GM12878 (cell line): ENCODE results near the gene TACC2. TPM values are rescaled to one million over a fixed set of nuclear protein-coding genes. Genes with fewer than 3 reads are reported as not detected.

ENCODE experiments used
- ATAC-seq: fragments of 200-7000 bp; cut with Tn5 transposase; 3 replicates; pipeline ENCODE4 v1.9.1; 2020; ENCODE audit warnings: mild to moderate bottlenecking, moderate library complexity
- BruUV-seq: library from RNA; stranded (reverse); fragments of 400-500 nt; replicated peaks from 2 replicates; lab custom pipeline; 2021; lab: Mats Ljungman, UMichigan
- CTCF ChIA-PET: fragments of 300-600 bp; sonication (Branson Sonifier 250); formaldehyde crosslinking; extraction: SDS; loops from one replicate; lab custom pipeline; 2021; ENCODE audit warnings: inconsistent platforms; lab: Yijun Ruan, JAX
- POLR2A ChIA-PET: fragments of 350-600 bp; formaldehyde crosslinking; extraction: SDS; loops from one replicate; lab custom pipeline; 2021; ENCODE audit warnings: inconsistent platforms; lab: Charles Lee
- RAD21 ChIA-PET: fragments of 300-600 bp; sonication (Branson Sonifier 250); formaldehyde crosslinking; loops from one replicate; lab custom pipeline; 2023; ENCODE audit warnings: antibody characterized with exemption; ENCODE audit not compliant: unreplicated experiment; lab: Charles Lee
- SMC1A ChIA-PET: fragments of 300-600 bp; sonication (Branson Sonifier 250); formaldehyde crosslinking; loops from one replicate; lab custom pipeline; 2023; ENCODE audit not compliant: unreplicated experiment, uncharacterized antibody; lab: Charles Lee
- DNase-seq: peaks from one replicate; pipeline ENCODE4 v3.0.0-alpha.2; 2011; ENCODE audit warnings: low read depth, low spot score
- FAIRE-seq: peaks from 3 replicates; lab custom pipeline; 2011; peaks lifted over from hg19 to GRCh38; lab: Jason Lieb, UNC
- H2AFZ ChIP-seq: 2 replicates; pipeline ENCODE4 v1.6.0; 2011; ENCODE audit warnings: low read depth, low read length, control low read depth; ENCODE audit not compliant: control insufficient read depth
- H3K27ac ChIP-seq: 2 replicates; pipeline ENCODE4 v1.5.1; 2011; ENCODE audit warnings: control low read depth; ENCODE audit not compliant: control insufficient read depth, insufficient read depth
- H3K27me3 ChIP-seq, 2 experiments: replicated peaks in 1 of 2; 2 replicates each; pipeline versions ENCODE4 v1.6.0 to v1.6.1; 2011; ENCODE audit warnings: low read length in 1 of 2; ENCODE audit not compliant: control insufficient read depth in 2 of 2, insufficient read depth in 2 of 2
- H3K36me3 ChIP-seq, 2 experiments: 2 replicates each; pipeline ENCODE4 v1.5.1; 2011; ENCODE audit warnings: low read length in 1 of 2; ENCODE audit not compliant: control insufficient read depth in 2 of 2, insufficient read depth in 2 of 2
- H3K4me1 ChIP-seq: 2 replicates; pipeline ENCODE4 v1.6.1; 2011; ENCODE audit warnings: mild to moderate bottlenecking, low read length, moderate library complexity, mixed read lengths; ENCODE audit not compliant: control insufficient read depth, insufficient read depth
- H3K4me2 ChIP-seq: 2 replicates; pipeline ENCODE4 v1.6.0; 2011; ENCODE audit warnings: control low read depth; ENCODE audit not compliant: control insufficient read depth, insufficient read depth
- H3K4me3 ChIP-seq: fragments of 200-600 bp; sonication (generic); 2 replicates; pipeline ENCODE4 v1.5.1; 2016
- H3K79me2 ChIP-seq: 2 replicates; pipeline ENCODE4 v1.6.0; 2011; ENCODE audit warnings: low read length; ENCODE audit not compliant: control insufficient read depth, insufficient read depth
- H3K9ac ChIP-seq: 2 replicates; pipeline ENCODE4 v1.8.0; 2011; ENCODE audit warnings: low read length, control low read depth, mixed read lengths; ENCODE audit not compliant: control insufficient read depth, insufficient read depth
- H3K9me3 ChIP-seq: replicated peaks from 3 replicates; pipeline ENCODE4 v1.5.1; 2011; ENCODE audit warnings: mild to moderate bottlenecking, low read length; ENCODE audit not compliant: control insufficient read depth, insufficient read depth
- H4K20me1 ChIP-seq: 2 replicates; pipeline ENCODE4 v1.6.0; 2011; ENCODE audit not compliant: control insufficient read depth, insufficient read depth
- CHD1 ChIP-seq: IDR thresholded peaks from 2 replicates; pipeline ENCODE4 v1.6.1; 2012; ENCODE audit warnings: low read depth, low read length, improper control_type of control experiment
- E2F4 ChIP-seq: IDR thresholded peaks from 2 replicates; pipeline ENCODE4 v1.6.1; 2012; ENCODE audit warnings: low read depth, low read length, improper control_type of control experiment
- EGR1 ChIP-seq, 2 experiments: IDR thresholded peaks; 1 replicate in 1 of 2; 2 replicates in 1 of 2; pipeline ENCODE4 v1.6.1; 2011 to 2012; ENCODE audit warnings: low read depth in 2 of 2, low read length in 2 of 2, borderline replicate concordance in 1 of 2, mild to moderate bottlenecking in 1 of 2, moderate library complexity in 1 of 2
- HCFC1 ChIP-seq: fragments of 150-350 bp; IDR thresholded peaks from 2 replicates; pipeline ENCODE4 v1.6.1; 2014; ENCODE audit warnings: low read length
- HSF1 ChIP-seq: fragments of 150-350 bp; IDR thresholded peaks from 2 replicates; pipeline ENCODE4 v1.6.1; 2014; ENCODE audit warnings: mild to moderate bottlenecking, low read depth, low read length
- IKZF2 ChIP-seq, 2 experiments: fragments of 450-650 bp; IDR thresholded peaks; 2 replicates each; pipeline ENCODE4 v1.6.1; 2017; ENCODE audit warnings: mild to moderate bottlenecking in 2 of 2, moderate library complexity in 2 of 2
- LARP7 ChIP-seq: fragments of 450-650 bp; IDR thresholded peaks from 2 replicates; pipeline ENCODE4 v1.6.1; 2017; ENCODE audit warnings: mild to moderate bottlenecking
- NFYA ChIP-seq: IDR thresholded peaks from 2 replicates; pipeline ENCODE4 v1.6.1; 2011; ENCODE audit warnings: low read depth, mild to moderate bottlenecking, low read length, improper control_type of control experiment, borderline replicate concordance
- TCF3 ChIP-seq: IDR thresholded peaks from 2 replicates; pipeline ENCODE4 v1.6.1; 2012; ENCODE audit warnings: low read depth, mild to moderate bottlenecking, low read length, borderline replicate concordance; ENCODE audit not compliant: insufficient read depth
- ZNF217 ChIP-seq: fragments of 450-650 bp; IDR thresholded peaks from 2 replicates; pipeline ENCODE4 v1.6.1; 2017; ENCODE audit warnings: antibody characterized with exemption, mild to moderate bottlenecking
- ZNF274 ChIP-seq: IDR thresholded peaks from one replicate; pipeline ENCODE4 v1.8.0; 2011; ENCODE audit not compliant: insufficient read length, insufficient read depth
- WGBS: methylation state at CpG from one replicate; pipeline ENCODE4 v1.1.6; 2016; ENCODE audit warnings: low lambda C conversion rate; ENCODE audit not compliant: insufficient replicate concordance, insufficient coverage; ENCODE audit errors: missing lambda C conversion rate; 5-methylcytosine and 5-hydroxymethylcytosine counted together
- in situ Hi-C: fragments of 300-500 bp; cut with MboI; formaldehyde crosslinking; loops from 9 replicates; pipeline ENCODE4 v1.14.3; 2018; ENCODE audit warnings: mixed read lengths
- intact Hi-C: fragments of 100-400 bp; cut with micrococcal nuclease; formaldehyde crosslinking; loops from one replicate; pipeline ENCODE4 v1.14.2; 2022; ENCODE audit not compliant: unreplicated experiment
- polyA plus RNA-seq, 11 experiments: library from polyadenylated mRNA; depleted of rRNA in 4 of 11; unstranded in 6 of 11; stranded (reverse) in 5 of 11; fragments of >200 nt; fragmentation: Nextera tagmentation in 4 of 11; fragmentation: Illumina TruSeq in 1 of 11; extraction: Ambion mirVana in 4 of 11; extraction: Trizol in 1 of 11; gene quantifications; 1 replicate in 1 of 11; 2 replicates in 10 of 11; pipeline versions ENCODE4 v1.2.1 to v1.2.3, GENCODE V29; 2011 to 2016; ENCODE audit warnings: inconsistent platforms in 2 of 11, missing spikeins in 2 of 11, low read depth in 1 of 11
- total RNA-seq, 4 experiments: library from RNA; depleted of rRNA in 3 of 4; stranded (reverse); fragments of >200 nt in 3 of 4; fragmentation: Illumina TruSeq in 1 of 4; extraction: Trizol in 1 of 4; gene quantifications; 2 replicates each; pipeline versions ENCODE4 v1.2.1 to v1.2.3, GENCODE V29; 2013 to 2021

TACC2 gene
- total and polyA plus RNA-seq, 10 of the 15 experiments (the other 5 are each of a cell fraction or from before 2014, with no cell fraction given) = 0.07 to 0.64 (median 0.13) TPM; not detected in 5

GRCh38 chr10:122052701-122053100 is 63.7 kb downstream of the TACC2 start (continued):
- TF ChIP-seq NFYA = no peak
- TF ChIP-seq HSF1 = no peak

- H3K9ac ChIP-seq = no peak overlapping the region
- ChIA-PET RAD21 (no interaction called here), CTCF (no interaction called here), POLR2A (no interaction called here), SMC1A (no interaction called here)
- no peaks in the 10 kb centered on the region for H3K4me1 ChIP-seq
- no peak overlapping the region for H3K4me2 ChIP-seq
- no peaks in the 10 kb centered on the region for H3K9me3 ChIP-seq
- no TSS peak for BruUV-seq
- TF ChIP-seq E2F4 (no peak), EGR1 (IDR thresholded peaks at IDR 0.05; ENCODE audit: borderline replicate concordance in 1 of 2, low read depth in 2 of 2, low read length in 2 of 2) (no peak), ZNF274 (no peak), TCF3 (no peak), HCFC1 (no peak), CHD1 (no peak), ZNF217 (no peak), LARP7 (no peak), IKZF2 (IDR thresholded peaks at IDR 0.05) (no peak)
- intact Hi-C loops = no loop called here
- FAIRE-seq = no peak
- DNase-seq = no peak
- no peak overlapping the region for H3K27ac ChIP-seq
- WGBS = 53% methylated on average over 8 of the region's 8 CpGs
- H4K20me1 ChIP-seq = no peaks in the 10 kb centered on the region
- 0 out of 4 replicates have a peak, but pooled peaks cover 0 to 3% of the 10 kb centered on the region in 2 experiments for H3K27me3 ChIP-seq
- H2AFZ ChIP-seq = no peak overlapping the region
- no peak for ATAC-seq
- H3K4me3 ChIP-seq = no peak overlapping the region
- no peaks in the 10 kb centered on the region for H3K79me2 ChIP-seq
- in situ Hi-C loops = no loop called here
- H3K36me3 ChIP-seq = no peaks in the 10 kb centered on the region
Observed at GRCh38 chr10:122053314-122053713, 64.4 kb downstream of the TACC2 start.
